Daoy (cell line): ENCODE results near the gene TDO2. TPM values are rescaled to one million over a fixed set of nuclear protein-coding genes. Genes with fewer than 3 reads are reported as not detected.
"Not testable (repeated sequence)": the region's sequence is repeated elsewhere in the genome, so short reads cannot be mapped to it uniquely, and the experiment has no call there.

Experiments
- DNase-seq: peaks from one replicate; pipeline ENCODE4 v3.0.0-alpha.2; 2015; ENCODE audit warnings: low read depth
- total RNA-seq: library from RNA; depleted of rRNA; stranded (reverse); fragments of >200 nt; shearing (Covaris generic); gene quantifications from 2 replicates; pipeline ENCODE4 v1.2.3, GENCODE V29; 2014

Gene TDO2
- total RNA-seq, 1 experiment from 2014 or later: 0.80 TPM

DNA sequence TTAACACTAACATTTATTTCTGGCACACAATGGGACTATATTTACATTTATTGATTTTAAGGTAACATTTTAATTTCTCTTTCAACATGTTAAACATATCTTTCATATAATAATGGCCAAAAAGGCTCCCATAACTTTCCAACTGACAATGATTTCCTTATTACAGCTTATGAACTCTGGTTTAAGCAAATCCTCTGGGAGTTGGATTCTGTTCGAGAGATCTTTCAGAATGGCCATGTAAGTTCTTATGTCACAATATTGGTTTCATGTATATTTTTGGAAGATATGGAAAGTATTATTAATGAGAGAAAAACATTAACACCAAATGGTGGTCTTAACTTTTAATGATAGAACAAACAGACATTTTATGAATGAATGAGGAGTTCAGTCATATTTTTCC is 4.1 kb downstream of the TDO2 start:
- no peak for DNase-seq

DNA sequence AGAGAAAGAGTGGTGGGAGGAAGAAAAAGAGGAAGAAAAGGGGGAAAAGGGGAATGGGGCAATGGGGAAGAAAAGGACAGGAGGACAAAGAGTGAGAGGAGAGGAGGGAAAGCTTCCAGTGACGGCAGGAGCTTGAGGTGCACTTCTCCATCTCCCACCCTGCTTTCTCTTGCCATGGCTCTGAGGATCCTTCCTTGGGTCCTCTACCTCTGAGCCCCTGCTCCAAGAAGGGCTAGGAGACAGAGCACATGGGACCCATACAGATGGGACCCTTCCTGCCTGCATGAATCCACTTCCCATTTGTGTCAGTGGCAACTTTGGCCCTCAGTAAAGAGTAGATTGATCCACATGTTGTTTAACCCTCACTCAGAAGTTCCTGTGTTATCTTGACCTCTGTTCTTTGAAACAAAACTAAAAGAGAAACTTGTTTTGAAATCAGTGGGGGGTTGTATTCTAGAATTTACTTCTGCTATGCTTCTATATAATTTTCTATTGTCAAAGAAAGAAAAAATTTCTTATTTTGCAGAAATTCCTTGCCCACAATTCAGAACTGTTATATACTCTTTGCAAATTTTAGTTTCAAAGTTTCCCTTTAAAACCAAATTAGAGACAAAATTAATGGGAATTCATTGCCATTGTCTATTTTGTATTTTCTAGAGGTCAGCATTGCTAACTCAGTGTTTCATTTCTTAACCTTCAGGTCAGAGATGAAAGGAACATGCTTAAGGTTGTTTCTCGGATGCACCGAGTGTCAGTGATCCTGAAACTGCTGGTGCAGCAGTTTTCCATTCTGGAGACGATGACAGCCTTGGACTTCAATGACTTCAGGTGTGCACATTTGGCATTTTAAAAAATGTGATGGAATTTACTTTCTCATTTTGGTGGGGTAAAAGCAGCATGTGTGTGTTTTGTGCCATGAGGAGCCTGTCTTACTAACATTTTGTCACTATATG is 5.0 kb downstream of the TDO2 start:
- DNase-seq: no peak

DNA sequence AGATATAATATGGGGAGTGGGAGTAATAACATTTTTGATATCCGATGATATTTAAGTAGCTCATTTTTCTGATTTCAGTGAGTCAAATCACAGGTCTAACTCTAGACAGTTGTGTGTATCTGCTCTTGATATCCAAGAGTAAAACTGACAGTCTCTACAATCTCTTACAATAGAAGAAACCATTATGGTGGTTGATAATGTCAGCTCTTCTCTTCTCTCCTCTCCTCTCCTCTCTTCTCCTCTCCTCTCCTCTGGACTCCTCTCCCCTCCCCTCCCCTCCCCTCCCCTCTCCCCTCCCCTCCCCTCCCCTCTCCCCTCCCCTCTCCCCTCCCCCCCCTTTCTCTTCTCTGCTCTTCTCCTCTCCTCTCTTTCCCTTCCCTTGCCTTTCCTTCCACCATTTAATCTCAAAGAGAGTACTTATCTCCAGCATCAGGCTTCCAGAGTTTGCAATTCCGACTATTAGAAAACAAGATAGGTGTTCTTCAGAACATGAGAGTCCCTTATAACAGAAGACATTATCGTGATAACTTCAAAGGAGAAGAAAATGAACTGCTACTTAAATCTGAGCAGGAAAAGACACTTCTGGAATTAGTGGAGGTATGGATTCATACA is 6.2 kb downstream of the TDO2 start:
- no peak for DNase-seq

DNA sequence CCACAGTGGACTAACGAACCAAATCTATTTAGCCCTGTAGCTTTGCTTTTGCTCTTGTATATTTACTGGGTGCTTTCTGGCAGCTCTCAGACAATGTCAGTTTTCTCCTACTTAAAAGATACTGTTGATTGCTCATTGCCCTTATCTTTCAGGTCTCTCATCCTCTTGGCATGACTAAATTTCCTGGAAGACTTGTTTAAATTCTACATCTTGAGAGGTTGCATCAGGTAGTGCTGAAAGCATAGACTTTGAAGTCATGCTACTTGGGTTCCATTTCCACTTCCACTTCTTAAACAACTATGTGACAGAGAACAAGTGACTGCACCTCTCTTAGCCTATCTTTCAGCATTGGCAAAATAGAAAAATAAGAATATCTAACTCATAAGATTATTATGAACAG is 8.4 kb downstream of the TDO2 start:
- DNase-seq: no peak

DNA sequence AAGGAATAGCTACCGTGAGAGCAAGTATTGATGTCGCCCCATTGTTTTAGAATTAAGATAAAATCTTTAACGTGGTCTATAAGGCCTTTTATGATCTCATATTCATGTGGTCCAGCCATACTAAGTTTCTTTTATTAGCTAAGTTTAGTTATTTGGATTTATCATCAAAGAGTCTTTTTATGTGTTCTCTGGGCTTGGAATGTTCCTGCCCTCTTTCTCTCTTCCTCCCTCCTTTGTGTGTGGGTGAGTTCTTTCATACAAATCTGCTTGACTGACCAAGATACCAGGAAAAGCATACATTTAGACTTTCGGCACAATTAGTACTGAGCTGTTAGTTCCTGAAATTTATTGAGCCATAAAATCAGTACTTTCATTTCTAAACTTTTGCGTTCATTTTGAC is 11.3 kb downstream of the TDO2 start:
- no peak for DNase-seq

DNA sequence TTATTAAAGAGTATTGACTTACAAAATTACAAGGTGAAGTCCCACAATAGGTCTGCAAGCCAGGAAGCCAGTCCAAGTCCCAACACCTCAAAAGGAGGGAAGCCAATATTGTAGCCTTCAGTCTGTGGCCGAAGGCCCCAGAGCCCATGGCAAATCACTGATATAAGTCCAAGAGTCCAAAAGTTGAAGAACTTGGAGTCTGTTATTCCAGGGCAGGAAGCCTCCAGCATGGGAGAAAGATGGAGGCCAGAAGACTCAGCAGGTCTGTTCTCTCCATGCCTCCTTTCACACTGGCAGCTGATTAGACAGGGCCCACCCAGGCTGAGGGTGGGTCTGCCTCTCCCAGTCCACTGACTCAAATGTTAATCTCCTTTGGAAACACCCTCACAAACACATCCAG is 18.1 kb downstream of the TDO2 start:
- no peak for DNase-seq

DNA sequence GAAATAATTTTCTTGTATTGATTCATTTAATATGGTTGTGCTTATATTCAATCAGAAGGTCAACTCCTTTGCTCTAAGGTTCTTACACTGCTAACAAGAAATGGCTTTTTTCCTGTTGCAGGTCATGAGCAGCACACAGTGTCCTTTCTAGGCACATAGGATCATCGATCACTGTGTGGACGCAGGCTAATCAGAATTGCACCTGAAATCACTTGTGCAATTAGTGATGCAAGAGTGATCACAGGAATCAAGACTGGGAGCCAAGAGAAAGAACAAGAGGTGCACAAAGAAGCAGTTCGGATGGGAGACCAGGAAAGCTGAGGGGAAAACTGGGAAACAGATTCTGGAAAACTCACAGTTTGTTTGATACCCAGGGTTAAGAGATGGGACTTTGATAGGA is 21.1 kb downstream of the TDO2 start:
- DNase-seq: no peak

DNA sequence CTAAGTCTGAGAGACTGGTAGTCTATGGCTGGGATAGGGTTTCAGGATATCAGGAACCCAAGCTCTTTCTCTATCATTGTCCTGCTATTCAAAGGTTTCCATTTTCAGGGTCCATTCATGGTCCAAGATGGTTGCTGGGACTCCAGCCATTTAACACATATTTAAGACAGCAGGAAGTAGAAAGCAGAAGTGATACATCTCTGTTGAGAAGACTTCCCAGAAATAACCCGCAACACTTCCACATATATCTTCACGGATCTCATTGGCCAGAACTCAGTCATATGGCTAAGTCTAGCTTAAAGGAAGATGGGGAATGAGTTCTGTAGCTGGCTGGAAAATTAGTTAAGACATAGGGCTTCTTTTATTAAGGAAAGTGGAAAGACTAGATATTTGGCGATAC is 26.3 kb downstream of the TDO2 start:
- no peak for DNase-seq

DNA sequence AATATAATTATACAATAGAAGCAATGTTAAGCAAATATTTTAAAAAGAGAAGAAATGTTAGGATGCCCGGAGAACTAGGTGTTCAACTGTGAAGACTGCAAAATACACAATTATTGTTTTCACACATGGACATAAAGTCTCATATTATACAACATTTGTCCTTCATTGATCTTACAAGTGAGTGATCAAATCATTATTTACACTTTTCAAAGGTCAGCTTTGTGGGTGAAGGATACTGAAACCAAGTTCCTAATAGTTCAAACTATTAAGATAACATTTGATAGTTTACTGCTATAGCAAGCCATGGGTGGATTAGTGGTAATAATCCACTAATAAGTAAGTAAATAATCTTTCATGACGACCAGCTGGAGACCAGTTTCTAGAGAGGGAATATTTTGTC is 26.8 kb downstream of the TDO2 start:
- DNase-seq: no peak

DNA sequence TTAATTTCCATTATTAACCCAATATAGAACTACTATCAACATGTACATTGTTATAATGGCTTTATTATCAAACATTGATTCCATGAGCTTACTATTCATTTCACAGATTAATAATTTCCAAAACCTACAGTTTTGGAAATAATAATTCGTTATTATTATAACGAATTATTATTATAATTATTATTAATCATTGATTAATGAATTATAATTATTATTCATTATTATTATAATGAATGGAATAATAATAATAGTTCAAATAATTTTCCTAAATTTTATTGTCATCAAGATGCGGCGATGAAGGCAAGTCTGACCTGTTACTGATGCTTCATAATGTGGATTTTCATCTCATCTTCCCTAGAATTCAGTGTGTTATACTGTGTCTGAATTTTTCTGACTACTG is 28.1 kb downstream of the TDO2 start:
- no peak for DNase-seq

DNA sequence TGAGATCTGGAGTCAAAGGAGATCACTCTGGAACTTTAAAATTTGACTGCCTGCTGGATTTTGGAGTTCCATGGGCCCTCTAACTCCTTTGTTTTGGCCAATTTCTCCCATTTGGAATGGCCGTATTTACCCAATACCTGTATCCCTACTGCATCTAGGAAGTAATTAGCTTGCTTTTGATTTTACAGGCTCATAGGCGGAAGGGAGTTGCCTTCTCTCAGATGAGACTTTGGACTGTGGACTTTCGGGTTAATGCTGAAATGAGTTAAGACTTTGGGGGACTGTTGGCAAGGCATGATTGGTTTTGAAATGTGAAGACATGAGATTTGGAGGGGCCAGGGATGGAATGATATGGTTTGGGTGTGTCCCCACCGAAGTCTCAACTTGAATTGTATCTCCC is 31.1 kb downstream of the TDO2 start:
- not testable (repeated sequence) for DNase-seq

DNA sequence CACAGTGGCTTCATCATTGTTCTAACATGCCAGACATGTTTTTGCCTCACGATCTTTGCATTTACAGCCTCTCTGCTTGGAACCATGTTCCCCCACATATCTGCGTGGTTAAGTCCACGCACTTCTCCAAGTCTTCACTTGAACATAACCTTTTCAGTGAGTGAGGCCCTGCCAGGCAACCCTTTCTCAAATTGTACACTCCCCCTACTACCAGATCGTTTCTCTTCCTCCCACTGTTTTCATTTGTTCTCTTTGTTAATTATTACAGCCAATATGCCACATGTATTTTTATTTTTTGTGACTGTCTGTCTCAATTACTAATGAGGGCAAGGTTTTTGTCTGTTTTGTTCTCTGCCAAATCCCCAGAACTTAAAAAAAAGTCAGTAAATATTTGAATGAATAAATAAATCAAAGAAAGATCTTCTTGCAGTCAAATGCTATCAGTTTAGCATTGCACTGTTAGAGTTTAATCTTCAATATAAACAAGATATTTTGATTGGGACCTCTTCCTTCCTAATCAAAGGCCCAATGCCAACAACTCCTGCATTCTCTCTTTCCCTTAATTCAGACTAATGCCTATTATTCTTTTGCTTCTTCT is 32.0 kb downstream of the TDO2 start:
- DNase-seq: no peak

DNA sequence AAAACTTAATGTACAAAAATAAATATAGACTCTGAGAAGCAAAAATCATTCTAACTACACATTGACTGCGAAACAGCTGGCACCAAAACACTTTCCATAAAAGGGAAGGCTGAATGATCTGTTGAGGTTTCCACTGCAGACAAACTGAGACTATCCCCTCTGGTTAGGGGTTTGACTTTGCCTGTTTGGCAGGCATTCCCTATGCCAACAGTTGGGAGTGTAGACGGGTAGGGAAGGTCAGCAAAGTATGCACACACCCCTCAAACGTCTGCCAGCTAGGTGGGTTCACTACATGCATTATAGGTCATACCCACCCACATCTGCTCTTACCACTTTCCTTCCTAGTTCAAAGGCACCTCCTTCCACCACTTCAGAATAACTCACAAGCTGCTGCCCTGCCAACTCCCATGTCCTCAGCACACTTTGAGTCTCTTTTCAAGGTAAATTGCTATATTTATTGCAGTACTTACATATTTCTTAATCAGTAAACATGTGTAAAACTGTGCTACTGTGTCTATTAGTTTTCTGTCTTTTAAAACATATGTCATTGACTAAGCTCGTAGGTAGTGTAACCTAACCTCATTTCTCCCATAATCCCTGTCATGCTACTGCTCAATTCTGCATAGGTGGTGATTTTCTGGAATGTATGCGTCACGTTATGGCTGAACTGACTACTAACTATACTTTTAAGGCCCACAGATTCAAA is 37.7 kb downstream of the TDO2 start:
- DNase-seq: no peak

DNA sequence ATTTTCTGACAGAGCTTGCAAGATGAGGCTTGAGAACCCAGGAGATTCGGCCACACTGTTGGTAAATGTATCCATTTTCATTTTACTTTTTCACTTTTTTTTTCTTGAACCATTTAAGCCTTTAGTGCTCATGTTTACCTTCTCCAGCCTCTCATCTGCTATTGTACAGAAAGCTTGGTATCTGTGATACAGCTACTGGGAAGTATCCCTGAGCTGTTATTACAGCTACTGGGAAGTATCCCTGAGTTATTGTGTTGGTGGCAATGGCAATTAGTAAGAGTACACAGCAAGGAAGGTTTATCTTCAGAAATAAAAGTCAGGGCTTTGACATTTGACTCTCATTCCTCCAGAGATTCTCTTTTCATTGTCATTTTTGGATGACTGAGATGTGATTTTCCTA is 38.3 kb downstream of the TDO2 start:
- no peak for DNase-seq

DNA sequence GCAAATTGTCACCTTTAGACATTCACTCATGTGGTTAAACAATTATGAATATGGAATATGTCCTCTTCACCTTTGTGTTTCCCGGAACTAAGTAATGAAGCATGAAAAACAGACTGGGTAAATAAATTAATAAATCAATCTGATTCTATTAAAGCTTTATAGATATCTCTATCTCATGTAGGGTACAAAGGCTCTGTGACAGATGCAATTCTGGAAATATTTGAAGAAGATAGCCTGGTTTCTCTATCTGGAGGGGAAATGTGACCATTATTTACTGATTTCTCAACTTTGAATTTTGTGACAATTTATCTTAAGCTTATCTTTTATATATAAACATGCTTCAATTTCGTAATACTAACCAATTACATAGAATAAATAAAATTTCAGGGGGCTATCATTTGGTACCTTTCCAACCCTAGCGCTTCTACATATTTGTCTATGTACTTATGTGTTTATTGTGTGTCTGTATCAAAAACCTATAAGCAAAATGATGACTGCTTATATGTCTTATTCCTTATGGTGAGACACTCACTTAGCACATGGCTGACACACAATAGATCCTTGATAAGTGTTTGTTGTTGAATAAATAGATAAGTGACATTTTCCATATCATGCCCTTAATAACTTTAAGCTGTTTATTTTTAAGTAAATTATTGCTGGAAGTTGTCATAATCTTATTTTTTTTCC is 40.3 kb downstream of the TDO2 start:
- DNase-seq: no peak

DNA sequence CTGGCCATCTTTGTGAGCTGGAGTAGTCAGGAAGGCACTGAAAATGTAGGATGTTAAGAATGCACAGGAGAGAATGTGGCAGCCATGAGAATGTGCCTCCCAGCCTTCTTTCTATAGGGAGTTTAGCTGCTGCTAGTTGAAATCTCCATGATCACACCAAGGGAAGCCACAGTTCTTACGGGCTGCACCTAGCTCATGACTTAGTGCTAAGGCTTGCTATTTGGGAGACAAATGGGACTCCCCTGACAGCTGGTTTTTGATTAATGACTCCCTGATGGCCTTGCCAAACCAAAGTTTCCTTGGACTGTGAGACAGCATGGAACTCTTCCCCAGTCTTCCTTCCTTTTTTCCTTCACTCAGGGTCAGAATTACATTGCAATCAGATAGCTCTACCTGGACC is 41.0 kb downstream of the TDO2 start:
- no peak for DNase-seq

DNA sequence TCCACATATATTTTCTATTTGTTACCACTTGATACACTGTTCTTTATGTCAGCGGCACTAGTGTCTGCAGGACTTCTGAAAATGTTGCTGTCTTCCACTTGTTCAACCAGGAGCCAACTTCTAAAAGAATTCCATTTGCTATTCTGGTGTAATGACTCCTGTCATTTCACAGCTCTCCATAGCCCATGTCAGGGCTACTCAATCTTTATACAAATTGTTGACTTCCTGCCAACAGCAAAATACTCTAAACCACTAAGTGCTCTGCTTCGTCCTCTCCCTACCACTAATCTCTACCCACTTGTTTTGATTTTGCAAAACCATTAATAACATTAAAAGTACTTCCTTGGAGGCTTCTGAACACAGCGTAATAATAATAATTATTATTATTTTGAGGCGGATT is 43.0 kb downstream of the TDO2 start:
- peak; percentile 13 for DNase-seq

DNA sequence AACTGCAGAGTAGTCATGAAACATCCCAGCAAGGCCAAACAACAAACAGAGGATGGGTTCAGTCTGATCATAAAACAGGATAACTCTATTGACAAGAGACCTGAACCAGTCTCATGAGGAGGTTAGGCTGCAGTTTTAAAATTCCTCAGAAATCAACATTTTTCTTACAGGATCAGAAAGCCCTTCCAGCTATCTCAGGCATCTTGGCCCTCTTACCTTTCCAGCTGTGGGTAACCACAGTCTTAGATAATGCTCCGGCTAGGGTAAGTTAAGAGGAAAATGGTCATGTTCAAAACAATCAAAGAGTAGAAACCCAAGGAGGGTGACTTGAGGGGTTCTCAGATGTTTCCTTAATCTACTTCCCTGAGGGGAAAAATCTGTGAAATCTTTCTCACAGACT is 45.0 kb downstream of the TDO2 start:
- no peak for DNase-seq

DNA sequence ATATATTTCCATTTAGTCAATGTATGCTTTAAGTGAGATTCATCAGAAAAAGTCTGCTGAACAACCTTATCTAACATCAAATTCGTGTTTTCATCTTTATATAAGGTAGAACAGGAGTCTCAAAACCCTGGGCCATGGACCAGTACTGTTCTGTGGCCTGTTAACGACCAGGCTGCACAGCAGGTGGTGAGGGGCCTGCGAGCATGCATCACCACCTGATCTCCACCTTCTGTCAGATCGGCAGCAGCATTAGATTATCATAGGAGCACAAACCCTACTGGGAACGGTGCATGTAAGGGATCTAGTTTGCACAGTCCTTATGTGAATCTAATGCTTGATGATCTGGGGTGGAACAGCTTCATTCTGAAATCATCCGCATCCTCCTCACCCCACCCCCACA is 47.0 kb downstream of the TDO2 start:
- no peak for DNase-seq

DNA sequence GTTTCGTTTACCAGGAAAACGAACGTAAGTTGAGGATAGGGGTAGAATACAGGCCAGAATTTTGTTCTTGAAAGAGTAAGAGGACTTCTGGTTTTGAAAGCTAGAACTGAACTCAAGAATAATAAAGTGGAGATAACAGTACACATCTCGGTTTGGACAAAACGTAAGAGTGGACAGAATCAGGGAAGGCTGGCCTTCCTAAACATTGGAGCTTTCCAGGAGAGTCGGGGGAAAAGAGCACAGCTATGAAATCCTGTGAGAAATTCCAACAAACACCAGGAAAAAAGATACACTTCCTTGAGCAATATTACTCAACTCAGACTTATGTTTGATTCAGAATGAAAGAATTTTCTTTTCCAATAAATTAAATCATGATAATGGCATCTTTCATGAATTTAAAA is 49.0 kb downstream of the TDO2 start:
- no peak for DNase-seq

DNA sequence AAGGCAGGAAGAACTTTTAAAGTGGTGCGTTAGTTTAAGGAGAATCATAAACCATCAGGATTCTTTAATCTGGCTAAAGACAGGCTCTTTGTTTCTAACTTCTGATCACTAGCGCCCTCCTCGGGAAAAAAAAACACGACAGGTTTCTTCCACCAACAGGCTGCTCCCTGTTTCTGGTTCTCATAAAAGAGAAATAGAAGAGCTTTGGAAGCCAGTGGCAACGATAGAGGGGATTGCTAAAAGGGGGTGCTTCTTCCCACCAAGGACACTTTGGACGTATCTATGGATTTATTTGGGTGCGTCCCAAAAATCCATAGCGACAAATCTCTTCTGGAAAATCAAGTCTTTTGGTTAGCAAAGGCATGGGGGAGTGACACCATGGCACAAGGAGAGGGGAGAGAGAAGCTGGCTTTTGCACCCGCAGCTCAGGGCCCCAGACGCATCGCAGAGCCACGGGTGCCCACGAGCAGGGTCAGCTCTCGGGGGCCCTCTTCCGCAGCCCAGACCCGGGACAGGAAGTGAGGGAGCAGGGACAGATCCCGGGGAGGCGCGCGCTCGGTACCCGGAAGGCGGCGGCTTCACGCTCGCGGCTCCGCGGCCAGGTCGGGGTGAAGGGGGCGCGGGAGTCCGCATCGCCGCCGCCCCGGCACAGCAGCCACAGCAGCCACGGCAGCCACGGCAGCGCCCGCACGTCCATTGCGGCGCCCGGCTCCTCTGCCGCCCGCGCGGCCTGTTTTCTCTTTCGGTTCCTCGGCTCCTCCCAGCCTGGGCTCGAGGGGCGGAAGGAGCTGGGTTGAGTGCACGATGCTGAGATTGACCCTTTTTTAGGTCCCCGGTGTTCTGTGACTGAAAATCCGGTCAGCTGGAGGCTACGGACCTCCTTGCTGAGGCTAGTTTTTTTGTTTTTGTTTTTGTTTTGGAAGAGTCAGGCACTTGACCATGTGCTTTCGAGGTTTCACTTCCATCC is 49.9 kb downstream of the TDO2 start, which contains the start of gene CTSO:
Gene CTSO (minus strand): TSS at position 716 of the 967 bp plus-strand sequence. CDS start 19 bp downstream, at position 697.
- peak; percentile 66 for DNase-seq
